Measurements from ENCODE around the gene DUSP11.
A peak's percentile ranks its signal among the peaks of the same experiment; 100 is the strongest.
"Not testable (repeated sequence)": the region's sequence is repeated elsewhere in the genome, so short reads cannot be mapped to it uniquely, and the experiment has no call there.

DUSP11 gene

DNA sequence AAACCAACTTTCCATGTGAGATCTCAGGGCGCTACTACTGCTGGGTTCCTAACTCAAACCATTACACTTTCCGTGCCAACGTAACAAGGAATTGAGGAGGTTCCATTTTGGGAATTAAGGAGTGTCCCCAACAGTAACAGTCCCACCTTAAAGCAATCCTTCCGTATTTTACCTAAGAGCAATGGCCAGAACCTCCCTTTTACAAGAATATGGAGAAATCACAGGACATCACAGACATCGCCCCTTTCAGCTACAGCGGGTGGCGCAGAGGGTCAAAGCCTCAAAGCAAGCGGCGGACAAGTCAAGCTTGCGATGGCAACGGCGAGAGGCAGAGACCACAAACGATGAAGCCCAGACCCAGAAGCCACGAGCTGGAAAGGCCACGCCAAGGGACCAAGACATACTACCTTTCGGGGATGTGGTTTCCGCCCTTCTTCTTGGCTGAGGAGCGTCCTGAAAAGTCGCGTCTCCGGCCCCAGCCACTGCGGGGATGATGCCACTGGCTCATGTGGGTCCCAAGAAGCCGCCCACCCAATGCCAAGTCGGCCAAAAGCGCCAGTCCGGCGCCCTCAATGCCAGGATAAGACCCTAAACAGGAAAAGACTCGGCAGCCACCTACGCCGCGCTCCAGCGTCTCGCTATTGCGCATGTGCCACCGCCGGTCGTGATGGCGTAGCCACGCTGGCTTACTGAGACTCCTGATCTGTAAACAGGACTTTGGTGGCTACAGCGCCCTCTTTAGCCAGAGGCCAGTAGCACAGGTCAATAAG is at the start of gene DUSP11:
Gene DUSP11 (minus strand): TSS at position 637 of the 770 bp plus-strand sequence. CDS start 129 bp downstream, at position 508.
- DNase-seq: peak; percentile 89

DNA sequence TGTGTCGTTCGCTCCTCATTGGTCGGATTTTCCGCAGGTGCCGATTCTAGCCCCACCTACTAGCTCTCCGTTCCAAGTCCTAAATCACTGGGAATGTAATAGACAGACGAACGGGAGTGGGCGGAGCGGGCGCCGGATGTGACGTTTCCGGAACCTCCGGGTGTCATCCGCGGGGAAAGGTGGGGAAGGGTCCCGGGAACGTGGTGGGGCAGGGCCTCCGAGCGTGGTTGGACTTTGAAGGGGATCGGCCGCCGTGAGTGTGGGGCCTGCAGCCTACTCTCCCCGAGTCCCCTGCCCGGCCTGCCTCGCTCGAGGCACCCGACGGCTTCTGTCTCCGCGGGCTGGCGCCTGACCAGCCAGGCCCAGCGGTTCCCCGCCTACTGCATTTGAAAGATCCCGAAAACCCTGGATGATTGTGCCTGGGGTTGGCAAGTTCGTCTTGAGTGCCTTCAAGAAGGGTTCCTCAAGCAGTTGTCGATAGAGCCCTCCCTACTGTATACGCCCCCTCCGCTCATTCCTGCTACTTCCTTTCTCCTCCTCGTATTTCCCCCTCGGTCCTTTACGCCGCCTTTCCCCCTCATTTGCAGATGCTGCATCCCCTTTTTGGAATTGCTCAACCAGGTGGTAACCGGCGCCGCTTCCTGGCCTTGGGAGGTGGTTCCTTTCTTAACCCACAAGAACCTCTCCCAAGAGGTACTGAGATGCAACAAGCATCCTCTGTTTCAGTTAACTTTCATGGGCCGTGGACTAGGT is 49.1 kb upstream of the DUSP11 start, which contains the start of gene STAMBP:
Gene STAMBP (plus strand): TSS at position 144 of the 753 bp plus-strand sequence. CDS start 1,896 bp downstream, outside the sequence.
- DNase-seq: peak; percentile 96

- no peak for DNase-seq
Observed at GRCh38 chr2:73828389-73828817, 48.5 kb upstream of the DUSP11 start.

DNA sequence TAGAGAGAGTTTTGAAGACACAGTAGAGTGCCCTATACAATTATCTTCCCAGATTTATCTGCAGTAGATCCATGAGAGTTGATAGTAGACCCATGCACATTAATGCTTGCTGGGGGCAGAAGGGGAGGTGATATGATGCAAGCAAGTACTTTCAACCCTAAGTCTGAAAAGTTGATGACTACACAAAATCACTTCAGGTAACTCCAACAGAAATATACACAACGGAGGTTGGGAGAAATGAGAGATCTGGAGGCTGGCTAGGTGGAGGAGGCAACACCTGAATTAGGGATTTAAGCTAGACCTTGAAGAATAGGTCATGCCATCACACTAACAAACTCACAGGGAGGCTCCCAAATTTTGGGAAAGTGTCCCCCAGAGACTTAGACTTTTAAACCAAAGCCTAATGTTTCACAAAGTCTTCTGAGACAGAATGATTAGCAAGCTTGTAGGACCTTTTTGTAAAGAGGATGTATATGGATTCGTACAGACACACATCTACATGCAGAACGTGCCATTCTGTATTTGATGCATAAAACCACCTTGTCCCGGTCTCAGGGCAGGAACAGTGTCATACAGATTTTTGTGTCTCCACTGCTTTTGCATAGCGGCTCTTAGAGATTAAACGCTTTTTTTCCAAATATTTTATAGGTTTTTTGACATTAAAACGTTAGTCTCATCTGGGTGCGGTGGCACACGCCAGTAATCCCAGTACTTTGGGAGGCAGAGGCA is 47.9 kb upstream of the DUSP11 start:
- no peak for DNase-seq

DNA sequence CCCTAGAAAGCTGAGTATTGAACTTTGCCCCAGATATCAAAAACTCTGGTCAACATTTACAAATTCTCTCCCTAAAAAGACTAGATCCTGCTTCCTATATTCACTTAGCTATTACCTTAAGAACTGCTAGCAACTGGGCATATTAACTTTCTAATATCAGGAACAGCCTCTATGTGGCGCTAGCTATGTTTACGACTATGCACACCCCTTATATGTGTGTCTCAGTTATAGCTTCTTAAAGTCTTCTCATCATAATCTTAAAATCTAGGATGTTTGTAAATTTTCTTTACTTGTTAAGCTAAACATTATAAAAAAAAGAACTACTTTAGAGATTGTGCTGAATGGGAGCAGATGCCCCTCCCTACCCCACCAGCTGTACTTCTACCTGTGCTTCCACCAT is 47.1 kb upstream of the DUSP11 start:
- no peak for DNase-seq

DNA sequence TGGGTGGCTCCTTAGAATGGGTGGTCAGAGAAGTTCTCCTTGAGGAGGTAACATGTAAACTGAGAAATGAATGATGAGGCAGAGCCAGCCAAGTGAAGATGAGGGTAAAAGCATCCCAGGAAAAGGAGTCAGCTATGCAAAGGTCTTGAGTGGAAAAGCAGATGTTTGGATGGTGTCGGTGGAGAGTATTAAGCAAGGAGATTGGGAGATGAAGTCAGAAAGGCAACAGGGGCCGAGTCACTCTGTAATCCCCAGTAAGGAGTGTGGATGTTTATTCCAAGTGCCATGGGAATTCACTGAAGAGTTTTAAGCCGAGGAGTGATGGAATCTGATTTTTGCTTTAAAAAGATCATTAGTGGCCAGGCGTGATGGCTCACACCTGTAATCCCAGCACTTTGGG is 45.5 kb upstream of the DUSP11 start:
- DNase-seq: no peak

GRCh38 chr2:73823916-73824523 is 44.1 kb upstream of the DUSP11 start:
- DNase-seq: peak; percentile 41

GRCh38 chr2:73823416-73823815 is 43.5 kb upstream of the DUSP11 start:
- DNase-seq: no peak

DNA sequence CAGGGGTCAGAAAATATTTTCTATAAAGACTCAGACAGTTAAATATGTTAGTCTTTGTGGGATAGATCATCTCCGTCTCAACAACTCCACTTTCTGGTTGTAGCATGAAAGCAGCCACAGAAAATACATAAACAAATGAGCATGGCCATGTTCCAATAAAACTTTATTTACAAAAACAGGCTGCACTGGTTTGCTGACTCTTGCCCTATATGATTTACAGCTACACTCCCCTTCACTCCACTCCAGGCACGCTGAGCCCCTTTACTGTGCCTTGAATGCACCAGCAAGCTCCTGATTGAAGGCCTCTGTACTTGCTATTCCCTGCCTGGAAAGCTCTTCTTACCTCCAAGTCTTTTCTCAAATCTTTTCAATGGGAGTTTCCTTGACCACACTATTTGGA is 43.1 kb upstream of the DUSP11 start:
- no peak for DNase-seq

DNA sequence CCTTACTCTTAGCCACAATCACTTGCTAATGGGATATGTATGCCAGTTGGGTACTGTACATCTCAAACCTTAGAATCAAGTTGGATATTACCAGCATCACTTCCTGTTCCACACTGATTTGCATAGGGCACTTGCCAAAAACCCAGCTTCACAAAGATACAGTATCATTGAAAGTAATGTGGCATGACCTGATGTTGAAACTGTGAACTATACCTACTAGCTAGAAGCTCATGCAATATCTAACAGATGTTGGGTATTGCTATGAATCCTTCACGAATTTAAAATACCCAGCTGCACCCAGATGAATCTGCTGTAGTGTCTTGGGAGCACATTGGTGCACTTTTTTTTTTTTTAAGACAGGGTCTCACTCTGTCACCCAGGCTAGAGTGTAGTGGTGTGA is 42.4 kb upstream of the DUSP11 start:
- DNase-seq: no peak

DNA sequence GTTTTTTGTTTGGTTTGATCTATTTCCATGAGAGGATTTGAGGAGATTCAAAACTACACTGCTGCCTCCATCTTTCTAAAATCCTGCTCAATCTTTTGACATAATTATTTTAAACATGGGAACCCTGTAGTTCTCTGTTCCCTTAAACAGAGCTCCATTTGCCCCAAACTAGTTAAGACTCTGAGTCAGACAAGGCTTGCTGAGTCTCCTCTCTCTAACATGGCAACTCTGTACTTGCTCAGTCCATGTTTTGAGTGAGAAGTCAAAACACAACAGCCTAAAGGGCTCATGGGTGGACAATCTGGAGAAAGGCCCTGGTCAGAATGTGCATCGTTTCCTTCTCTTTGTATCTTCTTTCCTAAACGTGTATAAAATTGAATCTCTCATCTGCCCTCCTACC is 41.8 kb upstream of the DUSP11 start:
- no peak for DNase-seq

DNA sequence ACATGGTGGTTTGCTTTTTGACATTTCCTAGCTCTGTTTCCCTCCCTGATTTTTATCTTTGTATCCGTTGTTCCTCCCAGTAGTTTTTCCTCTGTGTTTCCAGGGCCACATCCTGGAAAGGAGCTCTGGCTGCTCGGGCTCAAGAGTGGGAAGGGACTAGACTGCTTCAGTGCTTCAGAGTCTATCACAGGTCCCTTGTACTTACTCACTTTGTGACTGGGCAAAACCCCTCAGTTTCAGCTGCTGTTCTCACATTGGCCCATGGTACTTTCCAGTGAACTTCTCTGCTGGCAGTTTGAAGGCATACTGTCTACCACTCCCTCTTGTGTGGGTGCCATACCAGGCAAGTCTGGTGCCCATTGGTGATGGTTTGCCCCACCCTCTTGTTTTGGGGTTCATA is 41.3 kb upstream of the DUSP11 start:
- DNase-seq: no peak

- no peak for DNase-seq
Observed at GRCh38 chr2:73818296-73818695, 38.4 kb upstream of the DUSP11 start.

- DNase-seq: no peak
Observed at GRCh38 chr2:73812635-73813034, 32.7 kb upstream of the DUSP11 start.

- DNase-seq: no peak
Observed at GRCh38 chr2:73811878-73812277, 32.0 kb upstream of the DUSP11 start.

- not testable (repeated sequence) for DNase-seq
Observed at GRCh38 chr2:73783883-73784282, 4.0 kb upstream of the DUSP11 start, which contains the start of gene C2orf78. Gene C2orf78 (plus strand): TSS chr2:73784183. CDS start chr2:73784310, 127 bp downstream.

- DNase-seq: not testable (repeated sequence)
Observed at GRCh38 chr2:73783402-73783801, 3.5 kb upstream of the DUSP11 start.

DNA sequence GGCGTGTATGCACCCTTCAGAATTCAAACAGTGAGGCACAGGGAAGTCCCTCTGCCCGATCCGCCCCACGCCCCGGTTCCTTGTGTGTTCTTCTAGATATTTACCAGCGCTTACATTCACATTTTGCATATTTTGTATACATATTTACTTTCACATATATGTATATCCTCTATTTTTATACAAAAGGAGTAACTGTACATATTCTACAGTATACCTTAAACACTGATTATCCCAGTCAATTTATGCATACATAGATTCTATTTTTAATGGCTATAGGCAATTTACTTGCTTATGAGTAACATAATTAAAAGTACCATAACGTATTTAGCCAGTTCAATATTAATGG is 307 bp upstream of the DUSP11 start:
- no peak for DNase-seq

DNA sequence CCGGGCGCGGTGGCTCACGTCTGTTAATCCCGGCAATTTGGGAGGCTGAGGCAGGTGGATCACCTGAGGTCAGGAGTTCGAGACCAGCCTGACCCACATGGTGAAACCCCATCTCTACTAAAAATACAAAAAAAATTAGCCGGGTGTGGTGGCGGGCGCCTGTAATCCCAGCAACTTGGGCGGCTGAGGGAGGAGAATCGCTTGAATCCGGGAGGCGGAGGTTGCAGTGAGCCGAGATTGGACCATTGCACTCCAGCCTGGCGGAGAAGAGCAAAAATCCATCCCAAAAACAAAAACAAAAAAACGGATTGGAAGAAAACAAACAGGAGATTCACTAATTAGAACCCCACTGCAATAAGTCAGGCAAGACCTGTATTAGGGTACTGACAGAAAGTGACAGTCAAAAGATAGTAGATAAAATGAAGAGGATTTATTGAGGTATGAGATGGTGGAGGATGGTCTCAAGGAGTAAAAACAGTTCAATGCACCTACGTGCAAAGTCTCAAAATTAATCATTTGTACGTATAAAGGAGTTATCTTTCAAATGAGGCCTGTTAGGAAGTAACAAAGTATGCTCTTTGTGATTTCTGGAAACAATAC is 936 bp downstream of the DUSP11 start:
- DNase-seq: not testable (repeated sequence)

DNA sequence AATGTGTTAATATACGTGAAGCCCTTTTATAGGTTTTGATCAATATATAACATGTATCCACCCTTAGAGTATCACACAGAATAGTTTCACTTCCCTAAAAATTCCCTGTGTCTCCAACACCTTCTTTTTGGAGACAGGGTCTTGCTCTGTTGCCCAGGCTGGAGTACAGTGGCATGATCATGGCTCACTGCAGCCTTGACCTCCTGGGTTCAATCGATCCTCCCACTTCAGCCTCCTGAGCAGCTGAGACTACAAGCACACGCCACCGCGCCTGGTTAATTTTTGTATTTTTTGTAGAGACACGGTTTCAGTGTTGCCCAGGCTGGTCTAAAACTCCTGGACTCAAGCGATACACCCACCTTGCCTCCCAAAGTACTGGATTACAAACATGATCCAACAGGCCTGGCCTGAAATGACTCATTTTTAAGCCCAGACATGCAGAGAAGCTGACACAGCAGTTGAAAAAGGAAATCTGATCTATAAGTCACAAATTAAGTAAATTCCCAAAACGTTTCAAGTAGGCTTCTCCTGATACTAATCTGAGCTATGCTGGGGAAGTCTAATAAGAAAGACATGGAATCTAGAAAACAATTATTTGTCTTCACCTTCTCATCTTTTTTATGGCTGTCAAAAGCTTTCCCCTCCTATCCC is 2.9 kb downstream of the DUSP11 start:
- no peak for DNase-seq

- DNase-seq: no peak
Observed at GRCh38 chr2:73776381-73776780, 3.5 kb downstream of the DUSP11 start.

GRCh38 chr2:73772819-73773218 is 7.1 kb downstream of the DUSP11 start:
- no peak for DNase-seq

All from NCI-H774 (cell line).